Left renal cortex interstitium (tissue), 4 donors: ENCODE measurements around the gene ARL6IP4. TPM values are rescaled to one million over a fixed set of nuclear protein-coding genes. Genes with fewer than 3 reads are reported as not detected.

Source experiments
- DNase-seq, 4 donors: peaks; one replicate each; pipeline ENCODE4 v3.0.0-alpha.2; 2013; ENCODE audit warnings: low read depth in 4 of 4, low spot score in 2 of 4, missing footprints in 1 of 4
- polyA plus RNA-seq, 4 donors: library from polyadenylated mRNA; unstranded; fragments of 120-200 nt; gene quantifications; one replicate each; pipeline ENCODE4 v1.2.1, GENCODE V29; 2013; ENCODE audit not compliant: insufficient read length in 4 of 4

The ARL6IP4 gene
- polyA plus RNA-seq, 4 donors = 166 to 237 (median 192) TPM

- DNase-seq = no peak
Measured at GRCh38 chr12:122989225-122989839, 8.9 kb downstream of the ARL6IP4 start.

- DNase-seq = no peak
Measured at GRCh38 chr12:122989874-122990419, 9.5 kb downstream of the ARL6IP4 start.

- no peak for DNase-seq
Measured at GRCh38 chr12:122990561-122990960, 10.1 kb downstream of the ARL6IP4 start.

- no peak for DNase-seq
Measured at GRCh38 chr12:122990961-122991622, 10.6 kb downstream of the ARL6IP4 start.

GRCh38 chr12:122991623-122992275, 11.3 kb downstream of the ARL6IP4 start:
- DNase-seq = no peak

GRCh38 chr12:122992386-122992785, 11.9 kb downstream of the ARL6IP4 start:
- DNase-seq = no peak

- no peak for DNase-seq
Measured at GRCh38 chr12:122994140-122994675, 13.7 kb downstream of the ARL6IP4 start.

GRCh38 chr12:122994781-122995502, 14.5 kb downstream of the ARL6IP4 start:
- no peak for DNase-seq

- DNase-seq = no peak
Measured at GRCh38 chr12:122995503-122996187, 15.2 kb downstream of the ARL6IP4 start.

- DNase-seq = no peak
Measured at GRCh38 chr12:122996188-122996601, 15.7 kb downstream of the ARL6IP4 start.

- no peak for DNase-seq
Measured at GRCh38 chr12:122996621-122997342, 16.3 kb downstream of the ARL6IP4 start.

GRCh38 chr12:122997343-122998250, 17.1 kb downstream of the ARL6IP4 start:
- no peak for DNase-seq

GRCh38 chr12:122998316-122998715, 17.8 kb downstream of the ARL6IP4 start:
- no peak for DNase-seq

- no peak for DNase-seq
Measured at GRCh38 chr12:122999196-122999946, 18.9 kb downstream of the ARL6IP4 start.

GRCh38 chr12:122999986-123000420, 19.5 kb downstream of the ARL6IP4 start:
- DNase-seq = no peak

- no peak for DNase-seq
Measured at GRCh38 chr12:123000578-123000977, 20.1 kb downstream of the ARL6IP4 start.

GRCh38 chr12:123001464-123001863, 21.0 kb downstream of the ARL6IP4 start:
- DNase-seq = no peak

- no peak for DNase-seq
Measured at GRCh38 chr12:123003257-123003656, 22.8 kb downstream of the ARL6IP4 start.
